SU-DHL-6 (cell line): ENCODE results near the gene COL13A1.

Experiments
- EZH2phosphoT487 ChIP-seq: fragments of 200-600 bp; sonication (generic), shearing (Covaris generic); conservative IDR thresholded peaks from 2 replicates; pipeline ENCODE4 v1.6.1; 2018; ENCODE audit warnings: mild to moderate bottlenecking, antibody characterized with exemption, low read length, moderate library complexity, mixed read lengths
- TF ChIP-seq, protein P1 (sequence below): fragments of 200-600 bp; sonication (generic); IDR thresholded peaks from one replicate; pipeline ENCODE4 v1.5.1; 2017; ENCODE audit warnings: antibody characterized with exemption, mild to moderate bottlenecking, low read length, moderate library complexity; ENCODE audit not compliant: insufficient read depth, poor library complexity, severe bottlenecking

DNA sequence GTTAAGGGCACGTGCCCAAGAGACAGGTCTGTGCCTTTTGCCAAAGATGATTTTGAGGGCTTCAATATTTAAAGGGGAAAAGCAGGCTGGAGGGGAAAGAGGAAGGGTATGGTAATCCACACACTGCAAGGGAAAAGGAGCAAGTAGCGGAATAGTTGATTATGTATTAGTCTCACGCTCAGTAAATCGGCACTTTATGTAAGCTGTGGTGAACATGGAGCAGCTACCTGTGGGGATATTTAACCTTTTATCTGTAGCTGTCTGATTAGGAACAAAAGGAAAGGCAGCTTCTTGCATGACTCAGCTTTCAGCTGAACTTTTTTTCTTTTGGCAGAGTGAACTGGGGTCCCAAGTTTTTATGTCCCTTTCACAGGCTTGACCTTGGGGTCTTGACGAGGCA, 123.4 kb downstream of the COL13A1 start:
- TF ChIP-seq, protein P1, sequence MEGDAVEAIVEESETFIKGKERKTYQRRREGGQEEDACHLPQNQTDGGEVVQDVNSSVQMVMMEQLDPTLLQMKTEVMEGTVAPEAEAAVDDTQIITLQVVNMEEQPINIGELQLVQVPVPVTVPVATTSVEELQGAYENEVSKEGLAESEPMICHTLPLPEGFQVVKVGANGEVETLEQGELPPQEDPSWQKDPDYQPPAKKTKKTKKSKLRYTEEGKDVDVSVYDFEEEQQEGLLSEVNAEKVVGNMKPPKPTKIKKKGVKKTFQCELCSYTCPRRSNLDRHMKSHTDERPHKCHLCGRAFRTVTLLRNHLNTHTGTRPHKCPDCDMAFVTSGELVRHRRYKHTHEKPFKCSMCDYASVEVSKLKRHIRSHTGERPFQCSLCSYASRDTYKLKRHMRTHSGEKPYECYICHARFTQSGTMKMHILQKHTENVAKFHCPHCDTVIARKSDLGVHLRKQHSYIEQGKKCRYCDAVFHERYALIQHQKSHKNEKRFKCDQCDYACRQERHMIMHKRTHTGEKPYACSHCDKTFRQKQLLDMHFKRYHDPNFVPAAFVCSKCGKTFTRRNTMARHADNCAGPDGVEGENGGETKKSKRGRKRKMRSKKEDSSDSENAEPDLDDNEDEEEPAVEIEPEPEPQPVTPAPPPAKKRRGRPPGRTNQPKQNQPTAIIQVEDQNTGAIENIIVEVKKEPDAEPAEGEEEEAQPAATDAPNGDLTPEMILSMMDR, result no peak
- TF ChIP-seq EZH2phosphoT487, result no peak
